HG03469 (cell line): ENCODE data around the gene ERP44.
"Not testable (repeated sequence)": the region's sequence is repeated elsewhere in the genome, so short reads cannot be mapped to it uniquely, and the experiment has no call there.

ENCODE experiments used
- ATAC-seq: cut with Tn5 transposase; IDR thresholded peaks from one replicate; pipeline ENCODE4 v1.9.1; 2021; ENCODE audit warnings: mild to moderate bottlenecking, moderate library complexity, moderate number of reproducible peaks; ENCODE audit not compliant: unreplicated experiment

ERP44 gene

DNA sequence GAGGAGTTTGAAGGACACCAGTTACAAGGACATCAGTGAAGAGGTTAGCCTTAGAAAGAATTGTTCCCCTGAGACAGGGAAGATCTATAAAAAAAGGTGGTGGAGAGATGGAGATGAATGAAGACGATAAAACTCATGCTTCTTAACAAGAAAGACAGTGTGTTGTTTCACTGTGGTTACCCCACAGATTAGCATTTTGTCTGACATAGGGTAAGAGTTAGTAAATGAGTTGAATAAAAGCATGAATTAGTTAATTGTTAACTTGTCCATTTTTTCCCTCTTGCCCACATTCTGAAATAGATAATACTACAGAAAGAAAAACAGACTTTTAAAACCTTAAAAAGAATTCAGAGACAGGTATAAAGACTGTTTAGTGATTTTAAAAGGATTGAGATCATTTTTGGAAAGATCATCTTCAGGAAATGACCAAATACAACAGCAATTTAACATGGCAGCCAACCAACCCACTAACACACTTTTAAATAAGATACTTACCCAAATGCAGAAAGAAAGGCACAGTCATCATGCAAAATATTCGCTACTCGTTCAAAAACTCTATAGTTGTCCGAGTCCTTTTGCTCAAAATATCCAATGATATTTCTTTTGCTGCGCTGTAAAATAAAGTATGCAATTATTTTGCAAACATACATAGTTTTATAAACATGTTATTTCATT lies 78.5 kb downstream of the ERP44 start:
- ATAC-seq: no peak

GRCh38 chr9:100019541-100019940 lies 79.3 kb downstream of the ERP44 start:
- no peak for ATAC-seq

- no peak for ATAC-seq
These were observed 84.0 kb downstream of the ERP44 start for GRCh38 chr9:100014846-100015245.

DNA sequence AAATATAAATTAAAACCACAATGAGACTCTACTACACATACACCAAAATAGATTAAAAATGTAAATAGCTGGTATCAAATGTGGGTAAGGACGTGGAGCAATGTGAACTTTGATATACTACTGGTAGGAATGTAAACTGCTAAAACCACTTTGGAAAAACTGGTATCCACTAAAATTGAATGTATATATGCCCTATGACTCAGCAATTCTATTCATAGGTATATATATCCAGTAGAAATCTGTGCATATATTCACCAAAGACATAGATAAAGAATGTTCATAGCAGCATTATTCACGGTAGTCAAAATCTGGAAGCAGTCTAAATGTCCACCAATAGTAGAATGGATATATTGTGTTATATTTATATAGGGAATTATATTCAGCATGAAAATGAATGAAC lies 85.2 kb downstream of the ERP44 start:
- no peak for ATAC-seq

- no peak for ATAC-seq
These were observed 86.5 kb downstream of the ERP44 start for GRCh38 chr9:100012279-100012678.

GRCh38 chr9:100011062-100011681 lies 87.6 kb downstream of the ERP44 start:
- ATAC-seq: no peak

- ATAC-seq: no peak
These were observed 99.0 kb downstream of the ERP44 start for GRCh38 chr9:99999797-100000196.

GRCh38 chr9:99998866-99999265 lies 99.9 kb downstream of the ERP44 start:
- no peak for ATAC-seq

GRCh38 chr9:99998266-99998665 lies 100.5 kb downstream of the ERP44 start:
- ATAC-seq: no peak

DNA sequence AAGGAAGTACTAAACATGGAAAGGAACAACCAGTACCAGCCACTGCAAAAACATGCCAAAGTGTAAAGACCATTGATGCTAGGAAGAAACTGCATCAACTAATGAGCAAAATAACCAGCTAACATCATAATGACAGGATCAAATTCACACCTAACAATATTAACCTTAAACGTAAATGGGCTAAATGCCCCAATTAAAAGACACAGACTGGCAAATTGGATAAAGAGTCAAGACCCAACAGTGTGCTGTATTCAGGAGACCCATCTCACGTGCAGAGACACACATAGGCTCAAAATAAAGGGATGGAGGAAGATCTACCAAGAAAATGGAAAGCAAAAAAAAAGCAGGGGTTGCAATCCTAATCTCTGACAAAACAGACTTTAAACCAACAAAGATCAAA lies 108.3 kb downstream of the ERP44 start:
- ATAC-seq: not testable (repeated sequence)

- no peak for ATAC-seq
These were observed 112.2 kb downstream of the ERP44 start for GRCh38 chr9:99986642-99987041.

- ATAC-seq: no peak
These were observed 118.2 kb downstream of the ERP44 start for GRCh38 chr9:99980598-99980997.

- ATAC-seq: no peak
These were observed 120.6 kb downstream of the ERP44 start for GRCh38 chr9:99978221-99978620.

DNA sequence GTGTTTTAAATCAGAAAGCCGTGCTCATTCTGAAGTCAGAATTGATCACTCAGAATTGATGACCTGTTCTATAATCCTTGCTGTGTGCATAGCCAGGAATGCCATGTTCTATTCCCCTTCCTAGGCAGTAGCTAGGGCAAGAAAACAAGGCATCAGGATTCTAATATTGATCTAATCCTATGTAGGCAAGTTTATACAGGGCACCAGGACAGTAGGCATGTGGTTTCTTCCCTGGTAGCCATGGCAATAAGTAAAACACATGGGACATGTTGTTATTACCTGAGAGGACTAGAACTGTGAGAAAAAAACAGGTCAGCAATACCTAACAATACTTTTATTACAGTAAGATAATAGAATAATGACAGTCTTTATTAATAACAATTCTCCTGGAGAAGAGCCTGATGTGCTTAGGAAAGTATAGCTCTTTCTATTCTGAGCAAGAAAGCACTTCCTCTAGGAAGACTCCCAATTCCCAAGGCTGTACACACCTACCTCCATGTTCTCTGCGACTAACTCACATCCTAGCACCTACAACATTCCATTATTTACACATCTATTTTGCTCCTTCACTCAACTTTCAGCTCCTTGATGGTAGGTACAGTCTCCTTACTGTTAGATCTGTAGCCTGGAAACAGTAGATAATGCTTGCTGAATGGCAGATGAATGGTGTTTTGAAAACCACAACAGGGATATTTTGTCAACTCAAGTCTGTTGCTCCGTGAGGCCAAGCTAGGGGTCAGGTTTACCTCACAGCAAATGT lies 121.6 kb downstream of the ERP44 start:
- ATAC-seq: no peak

GRCh38 chr9:99973455-99973854 lies 125.3 kb downstream of the ERP44 start:
- ATAC-seq: no peak

DNA sequence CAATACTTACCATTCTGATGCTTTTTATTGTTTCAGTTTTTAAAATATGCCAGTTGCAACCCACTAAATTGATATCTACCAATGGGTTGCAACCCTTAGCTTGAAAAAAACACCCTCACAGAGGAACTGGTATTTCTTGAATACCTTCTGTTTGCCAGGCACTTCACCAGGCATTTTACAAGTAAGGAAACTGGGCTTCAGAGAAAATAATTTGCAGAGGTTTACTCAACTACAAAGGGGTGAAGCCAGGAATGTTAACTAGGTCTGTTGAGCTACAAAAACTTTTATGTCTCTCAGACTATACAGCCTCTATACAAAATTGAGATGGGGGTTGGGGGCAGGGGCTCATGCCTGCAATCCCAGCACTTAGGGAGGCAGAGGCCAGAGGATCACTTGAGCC lies 127.4 kb downstream of the ERP44 start:
- no peak for ATAC-seq

DNA sequence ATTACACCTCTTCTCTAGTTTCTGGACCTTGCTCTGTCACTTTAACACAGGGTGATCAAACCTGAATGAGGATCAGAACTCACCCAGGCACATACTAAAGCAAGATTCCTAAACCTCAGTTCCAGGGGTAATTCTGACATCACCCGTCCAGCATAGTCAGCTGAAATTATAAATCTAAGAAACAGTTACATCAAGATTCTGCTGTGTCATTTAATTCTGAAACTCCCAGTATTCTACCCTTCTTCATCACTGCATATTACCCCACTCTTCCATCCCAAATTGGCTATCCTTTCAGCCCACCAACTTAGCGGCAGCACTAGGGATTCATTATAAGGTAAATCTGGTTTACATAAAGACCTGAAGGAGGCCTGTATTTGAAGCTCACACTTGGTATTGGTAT lies 128.3 kb downstream of the ERP44 start:
- ATAC-seq: no peak

DNA sequence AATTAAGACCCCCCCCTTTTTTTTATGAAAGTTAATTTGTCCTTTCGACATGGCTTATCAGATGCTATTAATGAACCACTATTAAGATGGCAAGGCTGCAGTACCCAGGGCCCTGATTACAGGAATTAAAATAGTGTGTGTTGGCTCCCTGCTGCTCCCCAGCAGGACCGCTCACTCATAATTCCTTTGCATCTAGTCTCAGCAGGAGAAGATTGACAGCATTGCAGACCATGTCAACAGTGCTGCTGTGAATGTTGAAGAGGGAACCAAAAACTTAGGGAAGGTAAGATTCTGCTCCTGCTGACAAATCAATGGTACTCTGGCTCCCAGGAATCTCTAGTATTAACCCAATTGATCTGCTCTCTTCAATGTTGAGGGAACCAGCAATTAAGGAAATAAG lies 131.3 kb downstream of the ERP44 start:
- ATAC-seq: no peak

DNA sequence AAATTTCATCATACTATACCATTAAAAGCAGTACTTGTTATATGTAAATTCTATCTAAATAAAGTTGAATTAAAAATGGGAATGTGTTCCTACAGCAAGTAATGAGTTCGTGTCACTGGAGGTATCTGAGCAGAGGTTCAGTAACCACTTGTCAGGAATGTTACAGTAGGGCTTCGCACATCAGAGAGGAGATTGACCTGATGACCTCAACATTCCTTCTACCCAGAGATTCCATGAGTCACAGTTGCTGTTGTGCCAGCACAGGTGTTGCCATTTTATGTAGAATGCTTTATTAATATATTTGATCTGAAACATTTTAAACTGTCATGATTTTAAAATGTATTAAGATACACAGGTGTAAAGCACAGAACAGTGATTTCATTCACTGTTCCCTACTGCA lies 132.1 kb downstream of the ERP44 start:
- no peak for ATAC-seq

GRCh38 chr9:99966001-99966400 lies 132.8 kb downstream of the ERP44 start:
- no peak for ATAC-seq

GRCh38 chr9:99964336-99964735 lies 134.5 kb downstream of the ERP44 start:
- no peak for ATAC-seq

GRCh38 chr9:99962680-99963261 lies 136.0 kb downstream of the ERP44 start:
- ATAC-seq: no peak
